Daoy (cell line): ENCODE data around the gene PRODH2. TPM values are rescaled to one million over a fixed set of nuclear protein-coding genes. Genes with fewer than 3 reads are reported as not detected.

ENCODE experiments used
- DNase-seq: peaks from one replicate; pipeline ENCODE4 v3.0.0-alpha.2; 2015; ENCODE audit warnings: low read depth
- total RNA-seq: library from RNA; depleted of rRNA; stranded (reverse); fragments of >200 nt; shearing (Covaris generic); gene quantifications from 2 replicates; pipeline ENCODE4 v1.2.3, GENCODE V29; 2014; rRNA removed

PRODH2 gene
- total RNA-seq, 1 experiment from 2014 or later: not detected

GRCh38 chr19:35757749-35758608 lies 54.7 kb downstream of the PRODH2 start, which contains the start of gene PROSER3:
TSS of gene PROSER3 (plus strand) at chr19:35758176. CDS start at chr19:35758216, 40 bp downstream.
- DNase-seq: peak; percentile 99

DNA sequence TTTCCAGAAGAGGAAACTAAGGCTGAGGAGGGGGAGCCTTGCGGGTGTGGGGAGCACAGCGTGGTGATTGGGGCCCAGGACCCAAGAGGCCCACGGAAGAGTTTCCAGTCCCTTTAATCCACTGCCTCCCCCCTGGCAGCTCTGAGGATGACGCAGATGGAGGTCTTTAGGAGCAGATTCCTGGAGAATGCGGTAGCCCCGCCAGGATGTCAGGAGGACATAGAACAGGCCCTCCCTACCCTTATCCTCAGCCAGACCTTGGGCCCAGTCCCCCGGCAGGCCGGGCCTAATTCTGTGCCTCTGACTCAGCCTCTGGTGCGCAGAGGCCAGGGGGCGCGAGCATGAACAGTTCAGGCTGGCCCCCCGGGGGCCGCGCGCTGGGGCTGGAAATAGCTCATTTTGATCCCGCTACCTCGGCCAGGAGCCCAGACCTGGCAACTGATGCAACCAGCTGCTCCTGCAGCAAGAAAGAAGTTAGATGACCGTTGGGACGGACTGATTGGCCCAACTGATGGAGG lies 55.4 kb downstream of the PRODH2 start:
- DNase-seq: peak; percentile 85

DNA sequence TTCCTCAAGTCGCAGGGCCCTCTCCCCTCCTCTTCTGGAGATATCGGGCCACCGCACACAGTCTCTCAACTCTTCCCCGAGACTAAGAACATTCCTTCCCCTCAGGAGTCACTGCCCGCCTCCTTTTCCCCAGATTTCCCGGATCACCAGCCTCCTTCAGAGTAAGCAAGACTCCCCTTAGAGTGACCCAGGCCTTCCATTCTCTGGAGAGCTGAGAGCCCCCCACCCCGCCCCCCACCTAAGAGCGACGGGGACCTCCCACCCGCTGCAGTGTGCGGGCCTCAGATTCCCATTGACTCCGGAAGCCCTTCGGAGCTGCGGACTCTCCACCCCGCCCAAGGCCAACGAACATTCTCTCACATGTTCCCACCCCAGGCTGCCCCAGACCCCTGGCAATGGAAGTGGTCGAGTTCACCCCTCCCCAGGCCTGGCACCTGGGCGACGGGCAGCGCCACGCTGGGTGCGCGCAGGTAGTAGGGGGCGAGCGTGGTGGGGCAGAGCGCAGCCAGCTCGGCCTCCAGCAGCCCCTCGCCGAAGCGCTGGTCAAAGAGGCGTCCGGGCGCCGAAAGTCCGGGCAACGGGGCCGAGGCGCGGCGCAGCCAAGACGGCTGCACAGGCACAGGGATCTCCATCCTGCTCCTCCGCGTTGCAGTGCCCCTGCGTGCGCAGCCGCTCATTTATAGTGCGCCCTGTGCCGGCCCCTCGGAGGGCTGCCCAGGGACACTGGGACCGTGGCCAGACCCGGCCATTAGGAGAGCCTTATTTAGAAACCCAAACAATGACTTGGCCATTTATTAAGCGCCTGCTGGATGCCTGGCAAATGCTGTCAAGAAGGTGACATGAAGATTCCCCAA lies 56.0 kb downstream of the PRODH2 start, which contains the start of gene HSPB6:
Gene HSPB6, minus strand, starts transcription at position 653 of the 854 bp plus-strand sequence. Its CDS starts 21 bp downstream, at position 632.
- peak; percentile 53 for DNase-seq

DNA sequence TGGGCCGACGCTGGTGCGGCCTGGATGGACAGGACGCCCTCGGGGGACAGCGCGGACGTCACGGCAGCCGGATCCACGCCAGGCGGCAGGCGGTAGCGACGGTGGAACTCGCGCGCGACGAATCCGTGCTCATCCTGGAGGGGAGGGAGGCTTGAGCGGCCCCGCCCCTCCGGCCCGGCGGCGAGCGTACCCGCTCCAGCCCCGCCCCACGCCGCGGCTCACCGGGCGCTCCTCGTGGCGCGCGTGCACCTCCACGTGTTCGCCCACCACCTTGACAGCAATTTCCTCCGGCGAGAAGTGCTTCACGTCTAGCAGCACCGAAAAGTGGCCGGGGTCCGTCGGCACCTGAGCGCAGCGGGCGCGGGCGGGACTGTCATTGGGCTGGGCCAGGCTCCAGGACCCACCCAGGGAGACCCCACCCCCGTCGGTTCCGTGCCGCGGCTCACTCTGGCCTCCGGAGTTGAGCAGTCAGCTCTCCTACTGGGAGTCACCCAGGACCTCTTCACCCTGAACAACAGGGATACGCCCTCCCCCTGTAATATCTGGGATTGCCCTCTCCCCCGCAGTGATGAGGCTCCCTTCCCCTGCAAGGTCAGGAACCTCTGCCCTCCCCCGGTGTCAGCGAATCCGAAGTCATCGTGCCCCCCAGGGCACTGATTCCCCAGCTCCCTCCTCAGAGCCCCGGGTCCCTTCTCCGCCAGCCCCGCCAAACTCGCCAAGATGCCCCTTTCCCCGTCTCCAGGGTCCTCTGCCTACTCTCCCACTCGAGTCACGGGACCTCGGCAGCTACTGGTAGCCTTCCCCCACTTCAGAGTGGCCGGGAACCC lies 56.9 kb downstream of the PRODH2 start:
- no peak for DNase-seq

DNA sequence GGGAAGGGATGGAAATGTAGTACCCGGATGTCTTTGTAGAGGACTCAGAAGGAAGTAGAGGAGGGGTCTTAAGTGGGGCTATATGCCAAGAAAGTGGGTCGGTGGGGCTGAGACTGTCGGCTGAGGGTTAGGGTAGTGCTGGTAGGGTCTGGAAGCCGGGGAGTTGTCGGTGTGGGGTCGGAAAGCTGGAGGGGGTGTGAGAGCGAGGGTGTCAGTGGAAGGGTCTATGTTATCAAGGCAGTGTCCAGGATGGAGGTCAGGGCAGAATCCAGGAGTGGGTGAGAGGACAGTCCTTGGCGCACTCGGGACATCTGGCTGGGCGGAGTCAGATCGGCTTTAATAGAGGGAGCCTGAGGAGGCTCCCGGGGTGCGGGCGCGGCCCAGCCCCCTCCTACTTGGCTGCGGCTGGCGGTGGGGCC lies 57.5 kb downstream of the PRODH2 start:
- DNase-seq: no peak

DNA sequence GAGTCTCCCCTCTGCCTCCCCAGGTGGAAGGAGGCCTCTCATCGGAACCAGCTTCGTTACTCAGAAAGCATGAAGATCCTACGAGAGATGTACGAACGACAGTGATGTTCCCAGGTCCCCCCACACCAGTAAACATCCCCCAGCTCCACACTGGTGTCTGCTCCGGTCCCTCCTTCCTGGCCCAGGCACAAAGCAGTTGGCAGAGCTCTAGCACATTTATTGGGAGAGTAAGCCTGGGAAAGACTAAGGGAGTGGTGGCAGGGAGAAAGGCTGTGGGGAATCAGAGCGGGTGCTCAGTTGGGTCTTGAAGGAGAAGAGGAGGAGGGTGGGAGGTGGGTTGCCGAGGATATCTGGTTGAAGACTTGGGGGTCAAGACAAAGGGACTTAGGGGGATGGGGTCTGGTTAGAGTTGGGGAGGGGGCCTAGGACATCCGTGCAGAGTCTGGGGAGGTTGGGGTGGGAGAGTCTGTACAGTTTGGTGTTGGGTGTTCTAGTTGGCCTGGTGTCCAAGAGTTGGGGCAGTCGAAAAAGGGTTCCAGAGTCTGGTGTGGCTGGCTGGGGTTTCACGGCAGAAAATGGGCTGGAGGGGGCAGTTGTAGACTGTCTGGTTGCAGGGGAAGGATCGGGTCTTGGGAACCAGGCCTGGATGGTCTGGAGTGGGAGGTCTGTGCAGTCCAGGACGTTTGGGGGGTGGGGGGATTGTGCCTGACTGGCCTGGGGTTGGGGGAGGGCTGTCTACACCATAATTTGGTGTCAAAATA lies 58.1 kb downstream of the PRODH2 start:
- DNase-seq: no peak

GRCh38 chr19:35753634-35754369 lies 58.8 kb downstream of the PRODH2 start:
- DNase-seq: no peak

DNA sequence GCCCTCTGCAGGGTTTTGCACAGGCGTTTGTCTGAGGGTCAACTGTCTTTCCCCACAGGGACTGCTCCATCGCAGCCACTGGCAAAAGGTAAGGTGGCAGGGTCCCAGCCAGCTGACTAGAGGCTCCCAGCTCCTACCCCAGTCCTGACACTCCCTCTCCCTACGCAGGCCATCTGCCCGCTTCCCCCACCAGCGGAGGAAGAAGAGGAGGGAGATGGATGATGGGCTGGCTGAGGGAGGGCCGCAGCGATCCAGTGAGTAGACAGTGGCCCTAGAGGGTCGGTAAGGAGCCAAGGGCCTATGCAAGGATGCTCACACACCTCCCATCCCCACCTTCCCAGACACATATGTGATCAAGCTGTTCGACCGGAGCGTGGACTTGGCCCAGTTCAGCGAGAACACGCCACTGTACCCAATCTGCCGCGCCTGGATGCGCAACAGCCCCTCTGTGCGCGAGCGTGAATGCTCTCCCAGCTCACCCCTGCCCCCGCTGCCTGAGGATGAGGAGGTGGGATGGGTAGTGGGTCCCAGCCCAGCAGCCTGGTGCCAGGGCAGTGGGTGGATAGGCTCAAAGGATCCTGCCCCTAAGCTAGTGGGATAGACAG lies 59.8 kb downstream of the PRODH2 start:
- DNase-seq: no peak

DNA sequence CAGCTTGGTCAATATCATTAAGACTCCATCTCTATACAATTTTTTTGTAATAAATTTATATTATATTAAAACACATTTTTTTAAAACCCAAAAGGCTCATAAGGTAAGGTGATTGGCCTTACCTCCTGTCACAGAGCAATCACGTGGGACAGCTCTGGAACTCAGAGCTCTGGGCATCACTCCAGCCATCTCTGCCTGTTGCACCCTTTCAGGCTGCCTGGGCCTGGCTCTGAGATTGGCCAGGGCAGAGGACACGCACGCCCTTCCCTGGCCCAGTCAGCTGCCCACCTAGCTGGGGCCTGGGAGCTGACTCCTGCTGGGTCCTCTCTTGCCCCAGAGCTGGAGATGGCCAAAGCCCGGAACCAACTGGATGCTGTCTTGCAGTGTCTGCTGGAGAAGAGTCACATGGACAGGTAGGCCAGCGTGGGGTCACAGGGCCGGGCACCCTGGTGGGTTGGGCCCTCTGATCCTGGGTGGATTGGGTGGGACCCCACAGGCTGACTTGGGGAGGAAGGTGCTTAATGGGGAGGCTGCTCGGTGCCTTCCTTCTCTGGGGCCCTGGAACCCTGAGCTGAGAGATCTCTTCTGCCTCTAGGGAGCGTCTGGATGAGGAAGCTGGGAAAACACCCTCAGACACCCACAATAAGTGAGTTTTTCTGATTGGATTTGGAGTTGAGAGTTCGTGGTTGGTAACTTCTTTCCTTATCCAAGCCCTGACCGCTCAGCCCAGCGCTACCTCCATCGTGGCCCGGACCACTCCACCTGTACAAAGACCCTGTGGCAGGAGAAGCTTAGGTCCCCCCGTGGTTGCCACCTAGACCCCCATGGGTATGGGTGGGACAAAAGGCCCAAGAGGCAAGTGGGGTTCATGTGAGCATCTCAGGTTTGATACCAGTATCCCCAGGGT lies 60.6 kb downstream of the PRODH2 start:
- no peak for DNase-seq

DNA sequence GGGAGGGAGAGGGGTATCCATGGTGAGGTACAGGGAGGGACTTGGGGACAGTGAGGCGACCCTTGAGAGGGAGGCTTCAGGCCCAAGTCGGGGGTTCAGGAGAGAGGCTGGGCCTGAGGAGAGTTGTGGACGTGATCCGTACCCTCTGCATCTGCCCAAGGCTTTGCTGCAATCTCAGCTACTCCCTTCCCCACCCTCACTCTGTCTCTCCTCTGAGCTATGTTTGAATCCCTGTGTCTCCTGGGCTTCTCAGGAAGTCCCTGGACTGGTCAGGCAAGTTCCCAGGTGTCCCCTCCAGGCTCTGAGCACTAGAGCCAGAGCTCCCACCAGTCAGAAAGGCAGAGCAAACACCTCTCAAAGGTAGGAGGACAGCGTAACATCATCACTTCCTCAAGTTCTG lies 62.5 kb downstream of the PRODH2 start:
- DNase-seq: no peak

Other genes starting within 250 kb of the PRODH2 start
- gene ATP4A, start 249.2 kb downstream of the PRODH2 start, total RNA-seq: not detected in 2 replicates
- not detected in 2 replicates for gene PMIS2, start 226.7 kb downstream of the PRODH2 start, total RNA-seq
- gene HAUS5, start 200.1 kb downstream of the PRODH2 start, total RNA-seq: 14.9 and 21.3 TPM in 2 replicates
- 129 and 147 TPM in 2 replicates for gene RBM42, start 183.8 kb downstream of the PRODH2 start, total RNA-seq
- gene ETV2, start 171.1 kb downstream of the PRODH2 start, total RNA-seq: not detected in 2 replicates
- gene COX6B1, start 164.5 kb downstream of the PRODH2 start, total RNA-seq: 460 and 655 TPM in 2 replicates
- gene UPK1A, start 146.3 kb downstream of the PRODH2 start, total RNA-seq: not detected in 2 replicates
- gene ZBTB32, start 108.3 kb downstream of the PRODH2 start, total RNA-seq: 0.06 TPM in 1 of 2 replicates, not detected in the other
- gene KMT2B, start 94.8 kb downstream of the PRODH2 start, total RNA-seq: 6.3 and 18.6 TPM in 2 replicates
- gene IGFLR1, start 70.4 kb downstream of the PRODH2 start, total RNA-seq: 2.8 and 3.9 TPM in 2 replicates
- 9.6 and 16.7 TPM in 2 replicates for gene U2AF1L4, start 67.4 kb downstream of the PRODH2 start, total RNA-seq
- gene PSENEN, start 67.2 kb downstream of the PRODH2 start, total RNA-seq: 52.4 and 63.9 TPM in 2 replicates
- 13.3 and 13.8 TPM in 2 replicates for gene LIN37, start 64.3 kb downstream of the PRODH2 start, total RNA-seq
- gene HSPB6, start 55.8 kb downstream of the PRODH2 start, total RNA-seq: 0.06 TPM in 1 of 2 replicates, not detected in the other
- gene PROSER3, start 54.7 kb downstream of the PRODH2 start, total RNA-seq: 1.6 and 3.2 TPM in 2 replicates
- 7.0 and 9.0 TPM in 2 replicates for gene ARHGAP33, start 37.3 kb downstream of the PRODH2 start, total RNA-seq
- not detected in 2 replicates for gene NPHS1, start 39.7 kb upstream of the PRODH2 start, total RNA-seq
- gene KIRREL2, start 44.1 kb upstream of the PRODH2 start, total RNA-seq: 0.34 and 0.60 TPM in 2 replicates
- gene APLP1, start 55.7 kb upstream of the PRODH2 start, total RNA-seq: 2.5 and 6.5 TPM in 2 replicates
- 8.5 and 33.9 TPM in 2 replicates for gene NFKBID, start 87.7 kb upstream of the PRODH2 start, total RNA-seq
- not detected in 2 replicates for gene HCST, start 89.7 kb upstream of the PRODH2 start, total RNA-seq
- gene TYROBP, start 95.5 kb upstream of the PRODH2 start, total RNA-seq: not detected in 2 replicates
- 1.2 and 1.4 TPM in 2 replicates for gene LRFN3, start 123.5 kb upstream of the PRODH2 start, total RNA-seq
- 44.7 and 49.8 TPM in 2 replicates for gene SDHAF1, start 182.3 kb upstream of the PRODH2 start, total RNA-seq
- gene SYNE4, start 196.0 kb upstream of the PRODH2 start, total RNA-seq: not detected in 2 replicates
- gene ALKBH6, start 201.4 kb upstream of the PRODH2 start, total RNA-seq: 15.4 and 32.2 TPM in 2 replicates
- gene CLIP3, start 220.0 kb upstream of the PRODH2 start, total RNA-seq: 0.69 and 1.0 TPM in 2 replicates
- 0.54 and 0.86 TPM in 2 replicates for gene THAP8, start 241.4 kb upstream of the PRODH2 start, total RNA-seq
- 14.6 and 19.8 TPM in 2 replicates for gene WDR62, start 242.1 kb upstream of the PRODH2 start, total RNA-seq